Keratinocyte (primary cell): ENCODE results near the gene SSR1. TPM values are rescaled to one million over a fixed set of nuclear protein-coding genes. Genes with fewer than 3 reads are reported as not detected.
"Not testable (repeated sequence)": the region's sequence is repeated elsewhere in the genome, so short reads cannot be mapped to it uniquely, and the experiment has no call there.

ENCODE experiments used
- DNase-seq: peaks from one replicate; pipeline ENCODE4 v3.0.0-alpha.2; 2011; ENCODE audit warnings: low read depth, missing footprints, low spot score
- FAIRE-seq: peaks from 2 replicates; lab custom pipeline; 2011; peaks lifted over from hg19 to GRCh38; lab: Jason Lieb, UNC
- H2AFZ ChIP-seq: 2 replicates; pipeline ENCODE4 v1.6.0; 2012; ENCODE audit warnings: low read length, control low read depth, inconsistent platforms; ENCODE audit not compliant: control insufficient read depth
- H3K27ac ChIP-seq: 2 replicates; pipeline ENCODE4 v1.5.1; 2011; ENCODE audit warnings: low read length; ENCODE audit not compliant: control insufficient read depth, insufficient read depth
- H3K27me3 ChIP-seq: 3 replicates; pipeline ENCODE4 v1.6.0; 2011; ENCODE audit warnings: low read length; ENCODE audit not compliant: control insufficient read depth, insufficient read depth; ENCODE audit errors: extremely low read depth
- H3K36me3 ChIP-seq, 2 experiments: 2 replicates in 1 of 2; 3 replicates in 1 of 2; pipeline ENCODE4 v1.5.1; 2011; ENCODE audit warnings: low read length in 2 of 2, mild to moderate bottlenecking in 1 of 2; ENCODE audit not compliant: control insufficient read depth in 2 of 2, insufficient read depth in 2 of 2; ENCODE audit errors: extremely low read depth in 1 of 2
- H3K4me1 ChIP-seq: 3 replicates; pipeline ENCODE4 v1.5.1; 2011; ENCODE audit warnings: low read length; ENCODE audit not compliant: control insufficient read depth, insufficient read depth; ENCODE audit errors: extremely low read depth
- H3K4me2 ChIP-seq: 3 replicates; pipeline ENCODE4 v1.6.0; 2011; ENCODE audit warnings: low read depth, low read length; ENCODE audit not compliant: control insufficient read depth, insufficient read depth; ENCODE audit errors: extremely low read depth
- H3K4me3 ChIP-seq, 3 experiments: fragments of 200-600 bp in 1 of 3; sonication (generic) in 1 of 3; 2 replicates in 2 of 3; 3 replicates in 1 of 3; pipeline ENCODE4 v1.5.1; 2011 to 2016; ENCODE audit warnings: low read length in 3 of 3, mild to moderate bottlenecking in 3 of 3, control low read depth in 2 of 3, inconsistent platforms in 1 of 3, low read depth in 1 of 3, mixed read lengths in 1 of 3, mixed run types in 1 of 3, moderate library complexity in 1 of 3; ENCODE audit not compliant: control insufficient read depth in 2 of 3, insufficient read depth in 2 of 3; ENCODE audit errors: extremely low read depth in 1 of 3
- H3K79me2 ChIP-seq: 2 replicates; pipeline ENCODE4 v1.6.0; 2012; ENCODE audit warnings: low read length; ENCODE audit not compliant: control insufficient read depth, insufficient read depth
- H3K9ac ChIP-seq: 3 replicates; pipeline ENCODE4 v1.6.0; 2011; ENCODE audit warnings: low read length; ENCODE audit not compliant: control insufficient read depth, insufficient read depth; ENCODE audit errors: extremely low read depth
- H3K9me1 ChIP-seq: 3 replicates; pipeline ENCODE4 v1.6.0; 2011; ENCODE audit warnings: low read length; ENCODE audit not compliant: control insufficient read depth, insufficient read depth; ENCODE audit errors: extremely low read depth
- H3K9me3 ChIP-seq: 2 replicates; pipeline ENCODE4 v1.5.1; 2012; ENCODE audit warnings: low read depth, low read length; ENCODE audit not compliant: control insufficient read depth
- H4K20me1 ChIP-seq: 3 replicates; pipeline ENCODE4 v1.6.0; 2011; ENCODE audit warnings: low read length; ENCODE audit not compliant: control insufficient read depth, insufficient read depth; ENCODE audit errors: extremely low read depth
- EZH2 ChIP-seq: IDR thresholded peaks from one replicate; pipeline ENCODE4 v1.6.1; 2012; ENCODE audit warnings: inconsistent platforms, mild to moderate bottlenecking, low read length, moderate library complexity
- dilution Hi-C: fragments of 300-500 bp; cut with MboI; formaldehyde crosslinking; loops from one replicate; pipeline ENCODE4 v1.7.0; 2020; ENCODE audit warnings: low sequenced_read_pairs; ENCODE audit not compliant: extremely low pct_ligation_motif_present
- polyA plus RNA-seq, 5 experiments: library from polyadenylated mRNA; depleted of rRNA in 3 of 5; stranded (reverse) in 3 of 5; stranded (forward) in 1 of 5; unstranded in 1 of 5; fragments of >200 nt; gene quantifications; 1 replicate in 1 of 5; 2 replicates in 3 of 5; 3 replicates in 1 of 5; pipeline versions ENCODE4 v1.2.1 to v1.2.3, GENCODE V29; 2011 to 2012; ENCODE audit warnings: missing spikeins in 2 of 5, low read depth in 1 of 5, low replicate concordance in 1 of 5
- TF ChIP-seq, protein P1 (sequence below), 3 experiments: IDR thresholded peaks in 1 of 3; conservative IDR thresholded peaks in 1 of 3; optimal IDR thresholded peaks in 1 of 3; 2 replicates in 2 of 3; 3 replicates in 1 of 3; pipeline versions ENCODE3 to v1.5.1; 2011; ENCODE audit warnings: low read length in 3 of 3, mild to moderate bottlenecking in 3 of 3, moderate library complexity in 2 of 3, control low read depth in 1 of 3, inconsistent platforms in 1 of 3; ENCODE audit not compliant: insufficient read depth in 2 of 3; ENCODE audit errors: extremely low read depth in 1 of 3

The SSR1 gene
- polyA plus RNA-seq, 1 donor (not counting 4 experiments of a cell fraction or from before 2014, with no cell fraction given): 188 TPM

DNA sequence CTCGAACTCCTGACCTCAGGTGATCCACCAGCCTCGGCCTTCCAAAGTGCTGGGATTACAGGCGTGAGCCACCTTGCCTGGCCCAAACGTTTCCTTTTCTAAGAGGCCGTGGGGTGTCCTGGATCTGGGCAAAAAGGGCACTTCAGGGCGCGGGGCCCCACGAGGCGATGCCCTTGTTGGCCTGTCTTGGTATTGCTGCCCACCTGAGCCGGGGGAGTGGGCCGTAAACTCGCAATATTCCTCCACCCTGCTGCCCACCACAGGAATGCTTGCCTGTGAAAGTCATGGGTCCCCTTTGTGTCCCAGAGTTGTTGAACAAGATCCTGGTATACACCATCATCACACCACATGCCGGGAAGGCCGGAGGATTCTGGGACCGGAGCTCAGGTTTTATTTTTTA is 49.0 kb downstream of the SSR1 start:
- peaks cover 32% of the 10 kb centered on the region for H3K4me1 ChIP-seq
- no peak overlapping the region for H3K4me3 ChIP-seq
- H3K36me3 ChIP-seq: no peaks in the 10 kb centered on the region
- dilution Hi-C loops: no loop called here
- no peaks in the 10 kb centered on the region for H4K20me1 ChIP-seq
- H3K9me1 ChIP-seq: no peaks in the 10 kb centered on the region
- H3K27ac ChIP-seq: no peak overlapping the region
- DNase-seq: no peak
- H3K4me2 ChIP-seq: no peak overlapping the region
- no peaks in the 10 kb centered on the region for H3K79me2 ChIP-seq
- H2AFZ ChIP-seq: no peak overlapping the region
- no peak overlapping the region for H3K9ac ChIP-seq
- peaks cover 2% of the 10 kb centered on the region for H3K9me3 ChIP-seq
- TF ChIP-seq, protein P1, sequence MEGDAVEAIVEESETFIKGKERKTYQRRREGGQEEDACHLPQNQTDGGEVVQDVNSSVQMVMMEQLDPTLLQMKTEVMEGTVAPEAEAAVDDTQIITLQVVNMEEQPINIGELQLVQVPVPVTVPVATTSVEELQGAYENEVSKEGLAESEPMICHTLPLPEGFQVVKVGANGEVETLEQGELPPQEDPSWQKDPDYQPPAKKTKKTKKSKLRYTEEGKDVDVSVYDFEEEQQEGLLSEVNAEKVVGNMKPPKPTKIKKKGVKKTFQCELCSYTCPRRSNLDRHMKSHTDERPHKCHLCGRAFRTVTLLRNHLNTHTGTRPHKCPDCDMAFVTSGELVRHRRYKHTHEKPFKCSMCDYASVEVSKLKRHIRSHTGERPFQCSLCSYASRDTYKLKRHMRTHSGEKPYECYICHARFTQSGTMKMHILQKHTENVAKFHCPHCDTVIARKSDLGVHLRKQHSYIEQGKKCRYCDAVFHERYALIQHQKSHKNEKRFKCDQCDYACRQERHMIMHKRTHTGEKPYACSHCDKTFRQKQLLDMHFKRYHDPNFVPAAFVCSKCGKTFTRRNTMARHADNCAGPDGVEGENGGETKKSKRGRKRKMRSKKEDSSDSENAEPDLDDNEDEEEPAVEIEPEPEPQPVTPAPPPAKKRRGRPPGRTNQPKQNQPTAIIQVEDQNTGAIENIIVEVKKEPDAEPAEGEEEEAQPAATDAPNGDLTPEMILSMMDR (optimal IDR thresholded peaks at IDR 0.05 in 1 of 3, IDR thresholded peaks at IDR 0.05 in 1 of 3, conservative IDR thresholded peaks at IDR 0.05 in 1 of 3; ENCODE audit: extremely low read depth in 1 of 3, insufficient read depth in 2 of 3, low read length in 3 of 3): no peak
- no peak for TF ChIP-seq EZH2
- no peak for FAIRE-seq
- no peaks in the 10 kb centered on the region for H3K27me3 ChIP-seq

GRCh38 chr6:7263519-7263805 is 49.5 kb downstream of the SSR1 start:
- H3K79me2 ChIP-seq, H3K4me3 ChIP-seq, DNase-seq, dilution Hi-C loops, H4K20me1 ChIP-seq, H3K9me3 ChIP-seq, H3K9ac ChIP-seq, H3K36me3 ChIP-seq, H3K27me3 ChIP-seq, H3K27ac ChIP-seq, H2AFZ ChIP-seq, FAIRE-seq, H3K9me1 ChIP-seq, H3K4me2 ChIP-seq: not testable (repeated sequence)
- H3K4me1 ChIP-seq: peaks cover 31% of the 10 kb centered on the region

DNA sequence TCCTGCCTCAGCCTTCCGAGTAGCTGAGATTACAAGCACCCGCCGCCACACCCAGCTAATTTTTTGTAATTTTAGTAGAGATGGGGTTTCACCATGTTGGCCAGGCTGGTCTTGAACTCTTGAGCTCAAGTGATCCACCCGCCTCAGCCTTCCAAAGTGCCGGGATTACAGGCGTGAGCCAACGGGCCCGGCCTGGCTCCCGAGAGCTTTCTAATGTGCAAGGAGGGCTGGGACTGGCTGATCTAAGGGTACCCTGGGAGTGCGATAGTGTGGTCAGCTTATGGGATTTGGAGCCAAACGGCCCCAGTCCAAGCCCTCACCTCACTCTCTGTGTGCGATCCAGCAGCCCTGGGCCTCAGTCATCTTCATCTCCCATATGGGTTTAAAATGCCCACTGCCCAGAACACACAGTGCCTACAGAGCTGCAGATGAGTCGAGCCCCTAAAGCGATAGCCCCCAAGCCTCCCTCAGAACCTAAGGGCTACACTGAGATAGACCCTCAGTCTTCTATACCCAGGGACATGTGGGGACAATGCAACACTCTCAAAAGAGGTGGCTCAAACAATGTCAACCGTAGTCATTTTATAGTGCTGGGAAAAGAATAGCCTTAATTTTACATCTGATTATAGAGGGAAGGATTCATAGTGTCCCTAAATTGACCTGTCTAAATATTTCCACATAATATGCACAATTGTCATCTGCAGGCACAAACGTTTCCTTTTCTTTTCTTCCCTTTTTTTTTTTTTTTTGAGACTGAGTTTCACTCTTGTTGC is 50.1 kb downstream of the SSR1 start:
- Histone ChIP-seq H3K27me3 (no peaks in the 10 kb centered on the region), H3K36me3 (no peaks in the 10 kb centered on the region), H3K27ac (no peak overlapping the region), H3K9ac (no peak overlapping the region), H4K20me1 (no peaks in the 10 kb centered on the region), H3K79me2 (no peaks in the 10 kb centered on the region), H3K4me3 (no peak overlapping the region), H2AFZ (no peak overlapping the region), H3K4me2 (no peak overlapping the region), H3K9me1 (no peaks in the 10 kb centered on the region), H3K4me1 (peaks cover 26% of the 10 kb centered on the region), H3K9me3 (peaks cover 2% of the 10 kb centered on the region)
- dilution Hi-C loops: no loop called here
- no peak for TF ChIP-seq EZH2
- TF ChIP-seq, protein P1 (optimal IDR thresholded peaks at IDR 0.05 in 1 of 3, IDR thresholded peaks at IDR 0.05 in 1 of 3, conservative IDR thresholded peaks at IDR 0.05 in 1 of 3; ENCODE audit: extremely low read depth in 1 of 3, insufficient read depth in 2 of 3, low read length in 3 of 3): no peak
- DNase-seq: no peak
- FAIRE-seq: no peak
